ENCODE results near the gene LMF1.

Gene LMF1

GRCh38 chr16:984121-984694 is 13.4 kb upstream of the LMF1 start:
- Histone ChIP-seq H3K36me3 (ENCODE audit: control insufficient read depth, insufficient read depth, low read length) (no peaks in the 10 kb centered on the region), H3K79me2 (no peaks in the 10 kb centered on the region), H3K9me3 (ENCODE audit: control insufficient read depth, low read length) (no peaks in the 10 kb centered on the region), H3K27me3 (ENCODE audit: control insufficient read depth, insufficient read depth, low read length) (no peaks in the 10 kb centered on the region), H3K4me2 (ENCODE audit: low read length) (no peak overlapping the region), H3K27ac (no peak overlapping the region), H2AFZ (no peak overlapping the region), H3K4me1 (no peaks in the 10 kb centered on the region), H3K9ac (no peak overlapping the region), H3K4me3 (ENCODE audit: low read depth, low read length) (no peak overlapping the region)
- no peak for TF ChIP-seq CTCF (IDR thresholded peaks at IDR 0.05)

GRCh38 chr16:983044-984030 is 12.6 kb upstream of the LMF1 start:
- TF ChIP-seq CTCF (IDR thresholded peaks at IDR 0.05) = no peak
- Histone ChIP-seq H3K9me3 (ENCODE audit: control insufficient read depth, low read length) (no peaks in the 10 kb centered on the region), H2AFZ (no peak overlapping the region), H3K4me3 (ENCODE audit: low read depth, low read length) (no peak overlapping the region), H3K36me3 (ENCODE audit: control insufficient read depth, insufficient read depth, low read length) (no peaks in the 10 kb centered on the region), H3K4me1 (no peaks in the 10 kb centered on the region), H3K9ac (no peak overlapping the region), H3K27me3 (ENCODE audit: control insufficient read depth, insufficient read depth, low read length) (no peaks in the 10 kb centered on the region), H3K4me2 (ENCODE audit: low read length) (no peak overlapping the region), H3K79me2 (no peaks in the 10 kb centered on the region), H3K27ac (no peak overlapping the region)

GRCh38 chr16:982145-983043 is 11.6 kb upstream of the LMF1 start:
- Histone ChIP-seq H3K36me3 (ENCODE audit: control insufficient read depth, insufficient read depth, low read length) (no peaks in the 10 kb centered on the region), H3K9me3 (ENCODE audit: control insufficient read depth, low read length) (no peaks in the 10 kb centered on the region), H3K27me3 (ENCODE audit: control insufficient read depth, insufficient read depth, low read length) (no peaks in the 10 kb centered on the region), H3K4me3 (ENCODE audit: low read depth, low read length) (no peak overlapping the region), H3K79me2 (no peaks in the 10 kb centered on the region), H3K27ac (no peak overlapping the region), H3K4me2 (ENCODE audit: low read length) (no peak overlapping the region), H2AFZ (no peak overlapping the region), H3K9ac (no peak overlapping the region), H3K4me1 (no peaks in the 10 kb centered on the region)
- no peak for TF ChIP-seq CTCF (IDR thresholded peaks at IDR 0.05)

- H3K4me1 ChIP-seq = no peaks in the 10 kb centered on the region
- H3K27me3 ChIP-seq (ENCODE audit: control insufficient read depth, insufficient read depth, low read length) = no peaks in the 10 kb centered on the region
- peak within 1 kb of the TSS; percentile 11 for H3K4me3 ChIP-seq (ENCODE audit: low read depth, low read length)
- no peak for TF ChIP-seq CTCF (IDR thresholded peaks at IDR 0.05)
- no peaks in the 10 kb centered on the region for H3K79me2 ChIP-seq
- H2AFZ ChIP-seq = no peak within 1 kb of the TSS
- H3K9me3 ChIP-seq (ENCODE audit: control insufficient read depth, low read length) = no peaks in the 10 kb centered on the region
- H3K27ac ChIP-seq = no peak within 1 kb of the TSS
- H3K36me3 ChIP-seq (ENCODE audit: control insufficient read depth, insufficient read depth, low read length) = no peaks in the 10 kb centered on the region
- no peak within 1 kb of the TSS for H3K9ac ChIP-seq
- peak within 1 kb of the TSS; percentile 66 for H3K4me2 ChIP-seq (ENCODE audit: low read length)
These were observed 10.9 kb upstream of the LMF1 start, which contains the start of gene SOX8 for GRCh38 chr16:981695-982144. SOX8 (plus strand) TSS chr16:981770; CDS start chr16:981923, 153 bp downstream.

Measured in parathyroid adenoma (tissue), 2 donors.